SK-N-DZ (cell line): Measurements from ENCODE around the gene HHATL.

Source experiments
- DNase-seq: peaks from one replicate; pipeline ENCODE4 v3.0.0-alpha.2; 2015; ENCODE audit warnings: low spot score

Gene HHATL

DNA sequence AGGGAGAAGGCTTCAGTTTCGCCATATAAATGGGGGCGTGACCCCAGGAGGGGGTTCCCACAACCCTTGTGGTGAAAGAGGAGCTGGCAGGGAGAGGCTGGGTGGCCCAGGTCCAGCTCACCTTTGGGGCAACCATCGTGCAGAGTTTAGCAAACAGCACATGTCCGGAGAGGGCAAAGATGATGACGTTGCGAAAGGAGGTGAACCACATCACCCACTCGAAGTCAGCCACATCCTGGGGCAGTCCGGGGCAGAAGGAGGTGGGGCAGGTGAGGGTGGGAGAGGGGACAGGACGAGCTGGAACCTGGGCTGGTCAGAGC, 3.7 kb downstream of the HHATL start:
- no peak for DNase-seq

- no peak for DNase-seq
Measured at GRCh38 chr3:42698216-42698910, 4.2 kb downstream of the HHATL start.

GRCh38 chr3:42697289-42698051, 5.1 kb downstream of the HHATL start:
- no peak for DNase-seq

- no peak for DNase-seq
Measured at GRCh38 chr3:42696356-42697288, 6.0 kb downstream of the HHATL start.

DNA sequence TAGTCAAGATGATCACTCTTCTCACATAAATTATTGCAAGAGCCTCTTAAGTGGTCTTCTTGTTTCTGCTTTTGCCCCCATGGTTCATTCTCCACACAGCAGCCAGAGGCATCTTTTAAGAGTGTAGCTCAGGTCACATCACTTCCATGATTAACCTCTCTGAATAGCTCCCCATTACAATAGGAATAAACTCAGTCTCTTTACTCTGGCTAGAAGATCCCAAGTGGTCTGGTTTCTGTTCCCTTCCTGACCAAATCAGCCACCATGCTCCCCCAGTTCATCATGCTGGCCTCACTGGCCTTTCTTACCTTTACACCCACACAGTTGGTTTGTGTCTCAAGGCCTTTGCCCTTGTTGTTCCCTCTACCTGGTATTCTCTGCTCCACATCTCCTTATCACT, 8.2 kb downstream of the HHATL start:
- DNase-seq = no peak

DNA sequence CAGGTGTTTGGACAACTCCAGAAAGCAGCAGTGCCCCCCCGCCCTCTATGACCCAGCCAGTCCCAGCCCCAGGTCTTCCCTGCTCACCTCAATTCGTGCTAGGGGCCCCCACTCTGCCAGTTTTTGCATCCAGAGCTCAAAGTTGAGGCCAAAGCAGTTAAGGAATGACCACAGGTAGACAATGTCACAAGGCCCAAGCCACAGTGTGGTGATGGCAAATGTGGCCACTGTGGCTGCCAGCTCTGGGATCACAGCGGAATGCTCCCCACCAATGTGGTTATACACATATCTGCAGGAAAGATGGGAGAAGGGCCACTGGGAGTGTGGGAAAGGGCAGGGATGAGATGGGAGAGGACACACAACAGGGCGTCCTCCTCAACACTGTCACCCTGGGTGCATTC, 9.1 kb downstream of the HHATL start:
- no peak for DNase-seq

DNA sequence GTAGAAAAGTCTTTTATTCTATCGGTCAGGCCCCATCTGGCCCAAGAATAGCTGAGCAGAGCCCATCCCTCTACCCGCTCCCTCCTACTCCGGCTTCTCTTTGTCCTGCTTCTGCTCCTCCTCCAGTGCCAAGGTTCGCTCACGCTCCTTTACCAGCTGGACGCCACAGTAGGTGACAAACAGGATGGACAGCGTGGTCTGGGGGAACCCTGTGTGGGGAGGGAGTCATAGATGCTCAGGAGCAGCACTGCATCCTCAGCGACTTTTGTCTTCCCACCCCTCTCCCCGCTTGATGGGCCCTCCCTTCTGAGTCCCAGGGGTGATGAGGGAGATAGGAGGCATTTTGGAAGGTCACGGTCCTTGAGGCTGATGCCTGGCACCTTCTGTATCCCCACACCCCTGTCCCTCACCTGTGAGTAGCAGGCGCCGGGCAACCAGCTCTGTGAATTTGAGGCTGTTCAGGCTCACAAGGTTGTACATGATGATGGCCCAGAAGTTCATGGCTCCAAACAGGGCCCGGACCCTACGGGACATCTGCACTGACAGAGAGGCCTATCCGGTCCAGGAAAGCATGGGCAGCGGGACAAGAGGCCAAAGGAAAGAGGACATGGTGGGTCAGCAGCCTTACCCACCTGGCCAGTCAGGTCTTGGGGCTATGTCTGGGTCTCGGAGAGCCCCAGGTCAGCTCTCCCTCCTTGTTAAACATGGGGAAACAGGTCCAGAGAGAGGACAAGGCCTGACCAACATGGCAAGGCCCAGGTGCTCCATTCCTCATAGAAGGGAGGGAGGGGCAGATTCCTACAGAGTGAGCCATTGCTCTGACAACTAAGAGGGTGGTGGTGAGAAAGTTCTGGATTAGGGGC, 9.7 kb downstream of the HHATL start:
- DNase-seq = no peak

DNA sequence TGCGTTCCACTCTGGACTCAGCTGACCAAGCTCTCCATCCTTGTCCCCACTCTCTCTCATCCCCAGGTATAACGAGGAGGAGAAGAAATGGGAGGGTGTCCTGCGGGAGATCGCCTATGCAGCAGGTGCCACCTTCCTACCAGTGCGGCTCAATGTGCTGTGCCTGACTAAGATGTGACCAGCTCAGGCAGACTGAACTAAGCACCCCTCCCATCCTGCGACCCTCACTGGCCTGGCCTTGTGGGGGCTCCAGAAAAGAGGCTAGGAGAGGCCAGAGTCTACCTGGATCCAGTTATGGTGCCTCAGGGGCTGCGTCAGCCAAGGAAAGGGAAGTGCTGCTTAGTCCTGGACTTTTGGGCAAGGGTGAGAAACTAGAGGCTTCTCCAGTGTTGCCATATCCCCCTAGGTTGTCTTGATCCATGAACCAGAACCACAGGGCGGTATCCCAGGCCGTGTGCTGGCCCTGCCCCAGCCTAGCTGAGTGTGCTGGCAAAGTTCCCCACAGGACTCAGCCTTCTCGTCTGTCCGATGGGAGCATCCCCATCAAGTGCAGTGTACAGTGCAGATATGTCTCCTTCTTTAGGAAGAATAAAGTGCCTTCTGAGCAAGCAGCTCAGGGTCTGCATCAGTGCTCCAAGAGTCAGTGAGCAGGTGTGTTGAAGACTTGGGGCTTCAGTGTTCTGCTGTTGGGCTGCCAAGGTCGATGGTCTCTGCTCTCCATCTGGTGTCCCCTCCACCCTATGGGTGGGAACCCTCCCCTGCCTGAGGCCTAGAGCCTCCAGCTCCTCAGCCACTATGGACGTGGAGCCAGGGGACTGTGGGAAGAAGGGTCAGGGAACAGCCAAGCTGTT, 10.6 kb downstream of the HHATL start:
- no peak for DNase-seq

GRCh38 chr3:42690766-42691680, 11.6 kb downstream of the HHATL start:
- no peak for DNase-seq

- no peak for DNase-seq
Measured at GRCh38 chr3:42690191-42690590, 12.4 kb downstream of the HHATL start.

GRCh38 chr3:42689421-42690014, 13.1 kb downstream of the HHATL start:
- DNase-seq = no peak

DNA sequence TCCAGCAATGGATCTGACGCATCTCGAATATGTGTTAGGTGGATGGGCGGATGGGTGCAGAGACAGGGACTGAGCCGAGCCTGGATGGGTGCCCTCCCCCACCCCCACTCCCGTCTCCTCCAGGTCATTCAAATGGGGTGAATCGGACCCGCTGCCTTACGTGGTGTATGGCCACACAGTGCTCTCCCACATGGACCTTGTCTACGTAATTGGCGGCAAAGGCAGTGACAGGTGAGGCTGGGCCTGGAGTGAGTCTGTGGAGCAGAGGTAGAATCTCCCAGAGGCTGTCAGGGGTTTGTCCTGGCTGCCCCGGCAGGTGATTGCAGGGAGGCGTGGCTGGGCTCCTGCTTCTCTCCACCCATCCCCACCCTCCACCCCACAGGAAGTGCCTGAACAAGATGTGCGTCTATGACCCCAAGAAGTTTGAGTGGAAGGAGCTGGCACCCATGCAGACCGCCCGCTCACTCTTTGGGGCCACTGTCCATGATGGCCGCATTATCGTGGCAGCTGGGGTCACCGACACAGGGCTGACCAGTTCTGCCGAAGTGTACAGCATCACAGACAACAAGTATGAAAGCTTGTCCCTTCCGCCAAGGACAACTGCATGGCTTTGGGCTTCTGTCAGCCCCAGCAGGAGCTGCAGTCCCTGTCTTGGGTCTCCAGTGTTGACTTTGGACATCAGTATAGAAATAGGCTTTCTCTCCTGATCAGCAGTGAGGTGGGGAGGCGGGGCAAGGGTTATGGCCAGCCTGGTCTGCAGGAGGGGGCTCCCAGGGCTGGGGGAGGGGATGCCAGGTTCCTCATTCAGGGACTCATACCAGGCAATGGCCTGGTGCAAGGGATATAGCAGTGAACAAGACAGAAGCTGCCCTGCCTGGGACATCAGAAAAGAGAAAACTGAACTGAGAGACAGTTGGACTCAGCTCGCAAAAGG, 13.8 kb downstream of the HHATL start:
- DNase-seq = no peak

DNA sequence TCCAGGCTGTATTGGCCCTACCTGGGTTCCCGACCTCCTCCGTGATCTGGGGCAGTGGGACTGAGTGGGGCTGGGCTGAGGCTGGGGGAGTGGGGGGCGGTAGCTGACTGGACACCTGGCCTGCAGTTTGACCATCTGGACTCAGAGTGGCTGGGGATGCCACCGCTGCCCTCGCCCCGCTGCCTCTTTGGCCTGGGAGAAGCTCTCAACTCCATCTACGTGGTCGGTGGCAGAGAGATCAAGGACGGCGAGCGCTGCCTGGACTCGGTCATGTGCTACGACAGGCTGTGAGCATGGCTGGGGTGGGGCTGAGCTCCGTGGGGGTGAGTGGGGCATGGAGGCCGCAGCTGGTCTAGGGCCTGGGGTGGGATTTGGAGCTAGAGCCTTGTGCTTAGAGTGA, 14.6 kb downstream of the HHATL start:
- no peak for DNase-seq

DNA sequence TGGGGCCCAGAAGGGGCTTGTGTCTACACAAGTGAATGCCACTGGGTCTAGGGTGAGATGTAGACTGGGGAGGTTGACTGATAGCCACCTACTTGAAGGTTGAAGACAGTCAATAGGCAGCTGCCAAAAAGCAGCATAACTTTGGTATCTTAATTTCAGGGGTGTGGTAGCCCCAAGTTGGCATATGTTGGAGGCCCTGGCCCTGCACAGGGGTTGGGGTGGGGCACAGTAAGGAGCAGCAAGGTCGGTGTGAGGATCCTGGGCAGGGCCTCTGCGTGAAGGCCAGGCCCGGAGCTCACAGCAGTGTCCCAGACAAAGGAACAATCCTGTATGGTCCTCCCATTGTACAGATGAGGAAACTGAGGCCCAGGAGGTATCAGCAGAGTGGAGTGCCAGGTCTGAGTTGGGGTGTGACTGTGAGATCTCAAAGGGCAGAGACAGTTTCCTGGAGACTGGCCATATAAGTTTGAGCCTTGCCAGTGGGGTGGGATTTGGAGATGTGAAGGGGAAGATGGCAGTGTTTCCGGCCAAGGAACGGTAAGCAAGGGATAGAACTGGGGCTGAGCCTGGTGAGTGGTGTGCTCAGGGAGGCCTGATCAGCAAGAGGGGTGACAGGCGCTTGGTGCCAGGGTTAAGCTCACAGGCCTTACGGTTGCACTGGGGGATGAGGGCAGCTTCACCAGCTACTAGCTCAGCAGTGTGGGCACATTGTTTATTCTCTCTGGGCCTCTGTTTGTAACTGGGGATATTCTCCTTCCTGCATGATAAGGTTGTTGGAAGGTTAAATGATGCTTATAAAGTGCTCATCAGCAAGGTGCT, 15.6 kb downstream of the HHATL start:
- no peak for DNase-seq

DNA sequence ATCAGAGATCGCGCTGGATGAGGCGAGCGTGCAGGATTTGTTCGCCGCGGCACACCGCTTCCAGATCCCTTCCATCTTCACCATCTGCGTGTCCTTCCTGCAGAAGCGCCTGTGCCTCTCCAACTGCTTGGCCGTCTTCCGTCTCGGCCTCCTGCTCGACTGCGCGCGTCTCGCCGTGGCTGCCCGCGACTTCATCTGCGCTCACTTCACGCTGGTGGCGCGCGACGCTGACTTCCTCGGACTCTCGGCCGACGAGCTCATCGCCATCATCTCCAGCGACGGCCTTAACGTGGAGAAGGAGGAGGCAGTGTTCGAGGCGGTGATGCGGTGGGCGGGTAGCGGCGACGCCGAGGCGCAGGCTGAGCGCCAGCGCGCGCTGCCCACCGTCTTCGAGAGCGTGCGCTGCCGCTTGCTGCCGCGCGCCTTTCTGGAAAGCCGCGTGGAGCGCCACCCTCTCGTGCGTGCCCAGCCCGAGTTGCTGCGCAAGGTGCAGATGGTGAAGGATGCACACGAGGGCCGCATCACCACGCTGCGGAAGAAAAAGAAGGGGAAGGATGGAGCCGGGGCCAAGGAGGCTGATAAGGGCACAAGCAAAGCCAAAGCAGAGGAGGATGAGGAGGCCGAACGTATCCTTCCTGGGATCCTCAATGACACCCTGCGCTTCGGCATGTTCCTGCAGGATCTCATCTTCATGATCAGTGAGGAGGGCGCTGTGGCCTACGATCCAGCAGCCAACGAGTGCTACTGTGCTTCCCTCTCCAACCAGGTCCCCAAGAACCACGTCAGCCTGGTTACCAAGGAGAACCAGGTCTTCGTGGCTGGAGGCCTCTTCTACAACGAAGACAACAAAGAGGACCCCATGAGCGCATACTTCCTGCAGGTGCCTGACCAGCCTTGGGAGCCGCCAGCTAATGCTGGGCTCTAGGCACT, 16.4 kb downstream of the HHATL start:
- DNase-seq = no peak

DNA sequence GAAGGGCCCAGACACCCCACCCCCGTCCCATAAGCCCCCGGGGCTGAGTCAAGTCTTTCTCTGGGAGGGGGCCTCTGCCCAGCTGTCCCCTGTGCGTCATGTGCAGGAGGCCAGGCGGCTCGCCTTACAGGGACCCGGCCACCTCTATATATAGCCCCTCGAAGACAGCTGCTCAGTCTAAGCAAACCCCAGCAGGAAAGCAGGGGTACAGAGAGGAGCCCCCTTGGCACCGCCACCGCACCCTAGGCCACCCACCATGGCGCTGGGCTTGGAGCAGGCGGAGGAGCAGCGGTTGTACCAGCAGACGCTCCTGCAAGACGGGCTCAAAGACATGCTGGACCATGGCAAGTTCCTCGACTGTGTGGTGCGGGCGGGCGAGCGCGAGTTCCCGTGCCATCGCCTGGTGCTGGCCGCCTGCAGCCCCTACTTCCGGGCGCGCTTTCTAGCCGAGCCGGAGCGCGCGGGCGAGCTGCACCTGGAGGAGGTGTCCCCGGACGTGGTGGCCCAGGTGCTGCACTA, 17.2 kb downstream of the HHATL start, which contains the start of gene KLHL40:
Gene KLHL40, plus strand, starts transcription at position 175 of the 519 bp plus-strand sequence. Its CDS starts 82 bp downstream, at position 257.
- no peak for DNase-seq
